H1 (cell line): ENCODE results near the gene PEX6. TPM values are rescaled to one million over a fixed set of nuclear protein-coding genes. Genes with fewer than 3 reads are reported as not detected.

Experiments
- CTCF ChIA-PET: fragments of 300-600 bp; sonication (Branson Sonifier 250); formaldehyde crosslinking; loops from one replicate; lab custom pipeline; 2021; ENCODE audit not compliant: partially characterized antibody; lab: Charles Lee
- POLR2A ChIA-PET: fragments of 300-600 bp; sonication (Branson Sonifier 250); formaldehyde crosslinking; loops from one replicate; lab custom pipeline; 2021; ENCODE audit warnings: inconsistent platforms; ENCODE audit not compliant: partially characterized antibody; lab: Charles Lee
- DNase-seq, 2 experiments: peaks; one replicate each; pipeline versions ENCODE4 v3.0.0 to v3.0.0-alpha.2; 2010 to 2022; ENCODE audit warnings: low spot score in 2 of 2, low read depth in 1 of 2, mixed read lengths in 1 of 2
- FAIRE-seq: peaks from 2 replicates; lab custom pipeline; 2011; peaks lifted over from hg19 to GRCh38; lab: Jason Lieb, UNC
- H2AFZ ChIP-seq: 2 replicates; pipeline ENCODE4 v1.8.1; 2012; ENCODE audit warnings: low read length, inconsistent platforms
- H2AK5ac ChIP-seq: 2 replicates; pipeline ENCODE4 v1.6.1; 2013; ENCODE audit warnings: low read depth, low read length
- H2BK120ac ChIP-seq: replicated peaks from 2 replicates; pipeline ENCODE3; 2013; ENCODE audit warnings: low read depth, low read length, inconsistent platforms
- H2BK12ac ChIP-seq: 2 replicates; pipeline ENCODE4 v1.6.1; 2013; ENCODE audit warnings: low read depth, low read length
- H2BK15ac ChIP-seq: 2 replicates; pipeline ENCODE4 v1.6.1; 2013; ENCODE audit warnings: low read length
- H2BK20ac ChIP-seq: 2 replicates; pipeline ENCODE4 v1.6.1; 2013; ENCODE audit warnings: low read length
- H2BK5ac ChIP-seq: 2 replicates; pipeline ENCODE4 v1.6.1; 2013; ENCODE audit warnings: low read depth, low read length
- H3K14ac ChIP-seq: 2 replicates; pipeline ENCODE4 v1.6.1; 2013; ENCODE audit warnings: inconsistent platforms; ENCODE audit not compliant: insufficient read length
- H3K18ac ChIP-seq: 2 replicates; pipeline ENCODE4 v1.6.1; 2013; ENCODE audit warnings: low read length; ENCODE audit errors: extremely low read depth
- H3K23ac ChIP-seq: 2 replicates; pipeline ENCODE4 v1.6.1; 2013; ENCODE audit warnings: inconsistent platforms; ENCODE audit not compliant: insufficient read length
- H3K23me2 ChIP-seq: 2 replicates; pipeline ENCODE4 v1.6.1; 2013; ENCODE audit warnings: low read depth, low read length
- H3K27ac ChIP-seq: 2 replicates; pipeline ENCODE4 v1.6.1; 2011; ENCODE audit warnings: low read depth, low read length, inconsistent platforms
- H3K27me3 ChIP-seq, 4 experiments: replicated peaks in 1 of 4; 1 replicate in 1 of 4; 2 replicates in 3 of 4; pipeline versions ENCODE4 v1.6.1 to v1.8.1; 2011 to 2013; ENCODE audit warnings: low read length in 3 of 4, mild to moderate bottlenecking in 3 of 4, inconsistent platforms in 2 of 4, mixed read lengths in 2 of 4, moderate library complexity in 1 of 4; ENCODE audit not compliant: control insufficient read depth in 3 of 4, insufficient read depth in 3 of 4; ENCODE audit errors: extremely low read depth in 1 of 4
- H3K36me3 ChIP-seq, 4 experiments: 2 replicates each; pipeline versions ENCODE4 v1.6.1 to v1.8.1; 2011 to 2013; ENCODE audit warnings: mild to moderate bottlenecking in 4 of 4, low read length in 3 of 4, moderate library complexity in 2 of 4, control low read depth in 1 of 4, inconsistent platforms in 1 of 4; ENCODE audit not compliant: insufficient read depth in 4 of 4, control insufficient read depth in 2 of 4
- H3K4ac ChIP-seq: replicated peaks from 2 replicates; pipeline ENCODE3; 2013; ENCODE audit warnings: low read length, low read depth, mixed read lengths, inconsistent platforms; ENCODE audit not compliant: insufficient read length
- H3K4me1 ChIP-seq, 4 experiments: replicated peaks in 1 of 4; 1 replicate in 1 of 4; 2 replicates in 3 of 4; pipeline versions ENCODE4 v1.6.1 to v1.8.1; 2011 to 2013; ENCODE audit warnings: low read length in 3 of 4, inconsistent platforms in 2 of 4, mixed read lengths in 1 of 4; ENCODE audit not compliant: insufficient read depth in 4 of 4, control insufficient read depth in 3 of 4
- H3K4me2 ChIP-seq, 2 experiments: 2 replicates each; pipeline versions ENCODE4 v1.6.1 to v1.8.1; 2011 to 2013; ENCODE audit warnings: low read depth in 2 of 2, low read length in 2 of 2, control low read depth in 1 of 2, inconsistent platforms in 1 of 2, mild to moderate bottlenecking in 1 of 2; ENCODE audit not compliant: insufficient read depth in 1 of 2
- H3K4me3 ChIP-seq, 4 experiments: fragments of 200-600, 300-600 bp in 1 of 4; sonication (generic), shearing (Covaris generic), sonication (Bioruptor Twin) in 1 of 4; 2 replicates each; pipeline versions ENCODE4 v1.5.1 to v1.8.1; 2011 to 2016; ENCODE audit warnings: low read length in 4 of 4, low read depth in 3 of 4, control low read depth in 2 of 4, inconsistent platforms in 2 of 4, mild to moderate bottlenecking in 2 of 4, mixed read lengths in 1 of 4, moderate library complexity in 1 of 4; ENCODE audit not compliant: insufficient read depth in 2 of 4; ENCODE audit errors: extremely low read depth in 1 of 4
- H3K56ac ChIP-seq: replicated peaks from 2 replicates; pipeline ENCODE3; 2013; ENCODE audit warnings: low read depth, mild to moderate bottlenecking, mixed read lengths, low read length, inconsistent platforms; ENCODE audit not compliant: insufficient read length
- H3K79me1 ChIP-seq: 2 replicates; pipeline ENCODE4 v1.6.1; 2013; ENCODE audit warnings: low read depth, low read length, control low read depth
- H3K79me2 ChIP-seq, 2 experiments: 2 replicates each; pipeline versions ENCODE4 v1.6.1 to v1.8.1; 2012 to 2013; ENCODE audit warnings: low read length in 2 of 2, mild to moderate bottlenecking in 2 of 2, inconsistent platforms in 1 of 2; ENCODE audit not compliant: insufficient read depth in 2 of 2, control insufficient read depth in 1 of 2
- H3K9ac ChIP-seq, 4 experiments: replicated peaks in 1 of 4; 1 replicate in 1 of 4; 2 replicates in 3 of 4; pipeline versions ENCODE4 v1.6.1 to v1.8.1; 2011 to 2013; ENCODE audit warnings: low read depth in 3 of 4, low read length in 3 of 4, control low read depth in 2 of 4, mild to moderate bottlenecking in 2 of 4, moderate library complexity in 2 of 4, inconsistent platforms in 1 of 4; ENCODE audit errors: extremely low read depth in 1 of 4
- H3K9me3 ChIP-seq, 2 experiments: 2 replicates each; pipeline versions ENCODE4 v1.6.1 to v1.8.1; 2012 to 2013; ENCODE audit warnings: mild to moderate bottlenecking in 2 of 2, moderate library complexity in 2 of 2, control low read depth in 1 of 2, inconsistent platforms in 1 of 2, low read depth in 1 of 2, low read length in 1 of 2, mixed read lengths in 1 of 2; ENCODE audit not compliant: insufficient read depth in 2 of 2
- H4K20me1 ChIP-seq, 2 experiments: replicated peaks in 1 of 2; 2 replicates each; pipeline versions ENCODE3 to v1.8.1; 2011 to 2013; ENCODE audit warnings: inconsistent platforms in 2 of 2, low read length in 2 of 2, mild to moderate bottlenecking in 1 of 2; ENCODE audit not compliant: insufficient read depth in 2 of 2, control insufficient read depth in 1 of 2
- H4K5ac ChIP-seq: 2 replicates; pipeline ENCODE4 v1.6.1; 2013; ENCODE audit warnings: low read length, low read depth, mixed read lengths, inconsistent platforms; ENCODE audit not compliant: insufficient read length
- H4K8ac ChIP-seq: 2 replicates; pipeline ENCODE4 v1.8.0; 2013; ENCODE audit warnings: mild to moderate bottlenecking, moderate library complexity, low read length, inconsistent platforms; ENCODE audit not compliant: insufficient read depth; ENCODE audit errors: extremely low read depth
- H4K91ac ChIP-seq: replicated peaks from 2 replicates; pipeline ENCODE3; 2013; ENCODE audit warnings: low read length, mixed read lengths, inconsistent platforms; ENCODE audit not compliant: insufficient read length
- NANOG ChIP-seq: IDR thresholded peaks from 2 replicates; pipeline ENCODE4 v1.6.1; 2011; ENCODE audit warnings: low read length, low read depth, mild to moderate bottlenecking, inconsistent platforms; ENCODE audit not compliant: insufficient read depth, poor library complexity, severe bottlenecking
- POLR2AphosphoS5 ChIP-seq: IDR thresholded peaks from 2 replicates; pipeline ENCODE4 v1.6.1; 2011; ENCODE audit warnings: low read depth, low read length
- WGBS, 2 experiments: shearing (Covaris generic) in 1 of 2; methylation state at CpG; one replicate each; pipeline versions ENCODE4 v1.1.6 to v1.1.7; 2013 to 2015; ENCODE audit warnings: low lambda C conversion rate in 2 of 2, mixed read lengths in 2 of 2, inconsistent platforms in 1 of 2, low coverage in 1 of 2, missing lambda C conversion rate in 1 of 2; ENCODE audit not compliant: insufficient replicate concordance in 2 of 2, insufficient coverage in 1 of 2, insufficient read length in 1 of 2; ENCODE audit errors: extremely low coverage in 1 of 2, missing lambda C conversion rate in 1 of 2; 5-methylcytosine and 5-hydroxymethylcytosine counted together
- polyA plus RNA-seq, 7 experiments: library from polyadenylated mRNA; depleted of rRNA in 3 of 7; stranded (reverse) in 5 of 7; unstranded in 2 of 7; fragments of >200 nt in 5 of 7; fragments of 200-250 nt in 2 of 7; gene quantifications; 1 replicate in 5 of 7; 2 replicates in 1 of 7; 4 replicates in 1 of 7; pipeline versions ENCODE4 v1.2.1 to v1.2.3, GENCODE V29; 2011 to 2013; ENCODE audit warnings: missing spikeins in 2 of 7, mixed read lengths in 2 of 7
- total RNA-seq: library from RNA; stranded (reverse); fragmentation: NEBNext Ultra II Directional; extraction: Animal tissue kit (Norgen Biotek cat#: 25700); gene quantifications from 2 replicates; pipeline ENCODE4 v1.2.1, GENCODE V29; 2021

The PEX6 gene
- total and polyA plus RNA-seq, 2 of the 8 experiments (the other 6 are each of a cell fraction or from before 2014, with no cell fraction given): 6.4 to 12.5 TPM

- Histone ChIP-seq H2AK5ac (no peak overlapping the region; the same call in 1 of the 2 replicates), H2BK20ac (no peak overlapping the region), H2BK15ac (no peak overlapping the region), H3K79me2 (peaks cover 0 to 9% of the 10 kb centered on the region in 2 experiments; a peak in 2 of 4 replicates), H3K56ac (no peak overlapping the region), H3K14ac (no peak overlapping the region), H3K23ac (no peak overlapping the region), H2BK12ac (no peak overlapping the region), H3K4me3 (no peak overlapping the region), H3K23me2 (no peaks in the 10 kb centered on the region), H2AFZ (no peak overlapping the region), H3K18ac (no peak overlapping the region), H3K4ac (no peak overlapping the region), H3K27ac (no peak overlapping the region), H4K8ac (no peak overlapping the region), H3K27me3 (no peaks in the 10 kb centered on the region), H2BK120ac (no peak overlapping the region), H3K9ac (no peak overlapping the region; a peak in 1 of 7 replicates), H3K36me3 (peaks cover 3 to 40% (median 20%) of the 10 kb centered on the region in 4 experiments; a peak in 7 of 8 replicates), H2BK5ac (peak overlapping the region; percentile 32; the same call in 1 of the 2 replicates), H4K5ac (no peak overlapping the region), H4K91ac (no peak overlapping the region), H3K4me1 (peaks cover 0 to 6% (median 1%) of the 10 kb centered on the region in 4 experiments; a peak in 4 of 7 replicates), H3K9me3 (no peaks in the 10 kb centered on the region), H3K4me2 (peak overlapping the region in 1 of 2 experiments; percentile 13; a peak in 1 of 4 replicates), H3K79me1 (peaks cover 2% of the 10 kb centered on the region; the same call in 1 of the 2 replicates), H4K20me1 (peaks cover 0 to 2% of the 10 kb centered on the region in 2 experiments)
- FAIRE-seq (no peak), DNase-seq (no peak)
- ChIA-PET CTCF (interaction anchor here (1.0 to 1.4 kb wide), 3 partner anchors 28 to 72 kb away, joined by 3 to 5 read pairs (median 4); no protein-coding TSS in a partner anchor), POLR2A (interaction anchor here (0.9 to 2.2 kb wide), 6 partner anchors 10 to 204 kb away, joined by 3 to 13 read pairs (median 4); partner anchors contain the start of genes CNPY3 and GNMT)
- 86% methylated on average over 8 of the region's 9 CpGs; no CpG with 5 or more reads in 1 of the 2 experiments for WGBS, 2 experiments
- TF ChIP-seq NANOG: no peak
- TF ChIP-seq POLR2AphosphoS5: peak; percentile 22; the same call in 1 of the 2 replicates
These were observed 39.8 kb downstream of the PEX6 start for GRCh38 chr6:42938987-42939809.
